Measurements from ENCODE around the gene TMEM50A. TPM values are rescaled to one million over a fixed set of nuclear protein-coding genes. Genes with fewer than 3 reads are reported as not detected.
"Not testable (repeated sequence)": the region's sequence is repeated elsewhere in the genome, so short reads cannot be mapped to it uniquely, and the experiment has no call there.

The TMEM50A gene
- total RNA-seq, 1 donor from 2014 or later = 83.5 TPM

- not testable (repeated sequence) for H3K4me3 Mint-ChIP-seq (ENCODE audit: unreplicated experiment); H3K9me3 Mint-ChIP-seq (ENCODE audit: unreplicated experiment); DNase-seq; H3K36me3 Mint-ChIP-seq (ENCODE audit: unreplicated experiment); H3K4me1 Mint-ChIP-seq (ENCODE audit: low read depth, unreplicated experiment); H3K27ac Mint-ChIP-seq (ENCODE audit: unreplicated experiment); H3K27me3 Mint-ChIP-seq (ENCODE audit: unreplicated experiment)
Measured at GRCh38 chr1:25388691-25389090, 50.6 kb downstream of the TMEM50A start.

DNA sequence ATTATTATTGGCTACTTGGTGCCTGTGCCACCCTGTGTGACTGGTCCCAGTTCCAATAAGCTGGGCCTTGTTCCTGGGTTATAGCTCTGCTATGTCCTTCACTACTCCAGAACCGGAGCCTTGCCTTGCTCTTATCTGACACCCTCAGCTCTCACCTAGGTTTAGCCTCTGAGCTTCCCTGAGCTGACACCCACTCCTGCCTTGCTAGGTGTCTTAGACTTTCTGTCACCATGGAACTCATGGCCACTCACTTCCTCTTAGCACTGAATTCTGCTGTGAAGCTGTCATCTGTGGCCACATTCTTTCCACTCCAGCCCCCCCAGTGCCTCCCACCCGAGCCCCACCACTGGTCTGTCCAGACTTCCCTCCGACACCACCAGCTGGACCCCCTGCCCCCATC lies 51.6 kb downstream of the TMEM50A start:
- not testable (repeated sequence) for H3K4me3 Mint-ChIP-seq (ENCODE audit: unreplicated experiment); DNase-seq; H3K36me3 Mint-ChIP-seq (ENCODE audit: unreplicated experiment); H3K27me3 Mint-ChIP-seq (ENCODE audit: unreplicated experiment); H3K9me3 Mint-ChIP-seq (ENCODE audit: unreplicated experiment); H3K27ac Mint-ChIP-seq (ENCODE audit: unreplicated experiment); H3K4me1 Mint-ChIP-seq (ENCODE audit: low read depth, unreplicated experiment)

DNA sequence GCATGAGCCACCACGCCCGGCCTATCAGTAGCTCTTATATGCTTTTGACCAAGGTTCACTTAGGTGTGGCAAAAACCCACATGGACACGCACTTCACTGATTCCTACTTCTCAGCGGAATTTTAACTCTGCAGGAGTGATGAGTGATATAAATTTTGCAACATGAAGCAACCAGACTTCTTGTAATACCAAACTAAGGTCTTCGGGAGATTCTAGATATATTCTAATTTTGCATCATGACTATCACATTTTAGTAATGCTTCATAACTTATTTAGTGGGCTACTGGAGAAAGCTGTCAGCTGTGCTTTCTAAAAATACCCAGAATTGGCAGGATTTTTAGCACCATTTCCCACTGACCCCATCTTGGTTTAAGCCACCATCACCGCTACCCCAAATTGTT lies 54.7 kb downstream of the TMEM50A start:
- no peaks in the 10 kb centered on the region for H3K27me3 Mint-ChIP-seq (ENCODE audit: unreplicated experiment)
- no peaks in the 10 kb centered on the region for H3K36me3 Mint-ChIP-seq (ENCODE audit: unreplicated experiment)
- no peak for TF ChIP-seq CTCF (IDR thresholded peaks at IDR 0.05; ENCODE audit: partially characterized antibody, unreplicated experiment)
- no peak overlapping the region for H3K4me3 Mint-ChIP-seq (ENCODE audit: unreplicated experiment)
- H3K27ac Mint-ChIP-seq (ENCODE audit: unreplicated experiment) = no peak overlapping the region
- no peak for DNase-seq
- H3K9me3 Mint-ChIP-seq (ENCODE audit: unreplicated experiment) = no peaks in the 10 kb centered on the region
- H3K4me1 Mint-ChIP-seq (ENCODE audit: low read depth, unreplicated experiment) = peaks cover 8% of the 10 kb centered on the region

DNA sequence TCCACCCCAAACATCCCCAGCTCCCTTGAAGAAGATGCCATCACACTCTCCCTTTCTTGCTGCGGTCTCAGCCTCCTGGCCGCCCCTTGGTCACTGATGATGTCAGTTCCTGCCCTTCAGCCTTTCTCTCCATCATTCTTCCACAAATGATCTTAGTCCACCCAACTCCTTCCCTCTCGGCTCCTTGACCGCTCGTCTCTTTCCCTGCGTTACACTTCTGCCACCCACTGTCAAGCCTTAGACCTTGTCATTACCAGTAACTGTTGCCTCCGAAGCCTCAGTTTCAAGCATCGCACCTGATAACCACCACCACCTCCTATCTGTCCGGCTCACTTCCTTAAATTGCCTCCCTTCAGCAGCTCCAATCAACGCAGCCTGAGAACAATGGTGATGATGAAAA lies 59.4 kb downstream of the TMEM50A start:
- H3K27ac Mint-ChIP-seq (ENCODE audit: unreplicated experiment); H3K36me3 Mint-ChIP-seq (ENCODE audit: unreplicated experiment); H3K4me1 Mint-ChIP-seq (ENCODE audit: low read depth, unreplicated experiment); H3K4me3 Mint-ChIP-seq (ENCODE audit: unreplicated experiment); H3K9me3 Mint-ChIP-seq (ENCODE audit: unreplicated experiment); DNase-seq; H3K27me3 Mint-ChIP-seq (ENCODE audit: unreplicated experiment): not testable (repeated sequence)

DNA sequence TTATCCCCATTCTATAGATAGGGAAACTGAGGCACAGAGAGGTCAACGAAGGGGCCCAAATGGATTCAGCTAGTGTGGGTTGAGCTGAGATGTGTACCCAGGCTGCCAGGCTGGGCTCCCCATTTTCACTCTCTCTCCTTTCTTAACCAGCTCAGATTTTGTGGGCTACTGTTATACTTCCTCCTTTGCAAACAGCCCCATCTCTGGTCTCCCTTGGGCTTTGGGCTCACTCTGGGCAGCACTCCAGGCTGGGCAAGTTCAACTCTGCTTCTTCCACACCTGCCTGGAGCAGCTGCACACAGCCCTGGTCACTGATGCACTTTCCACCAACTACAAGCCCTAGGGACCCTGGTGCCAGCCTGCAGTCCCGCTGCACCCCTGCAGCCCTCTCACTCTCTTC lies 59.9 kb downstream of the TMEM50A start:
- H3K9me3 Mint-ChIP-seq (ENCODE audit: unreplicated experiment); H3K4me3 Mint-ChIP-seq (ENCODE audit: unreplicated experiment); DNase-seq; H3K36me3 Mint-ChIP-seq (ENCODE audit: unreplicated experiment); H3K27me3 Mint-ChIP-seq (ENCODE audit: unreplicated experiment); H3K27ac Mint-ChIP-seq (ENCODE audit: unreplicated experiment); H3K4me1 Mint-ChIP-seq (ENCODE audit: low read depth, unreplicated experiment): not testable (repeated sequence)

GRCh38 chr1:25402947-25403803 lies 65.0 kb downstream of the TMEM50A start:
- not testable (repeated sequence) for H3K4me1 Mint-ChIP-seq (ENCODE audit: low read depth, unreplicated experiment); H3K27ac Mint-ChIP-seq (ENCODE audit: unreplicated experiment); H3K9me3 Mint-ChIP-seq (ENCODE audit: unreplicated experiment); H3K36me3 Mint-ChIP-seq (ENCODE audit: unreplicated experiment); DNase-seq; H3K4me3 Mint-ChIP-seq (ENCODE audit: unreplicated experiment); H3K27me3 Mint-ChIP-seq (ENCODE audit: unreplicated experiment)

DNA sequence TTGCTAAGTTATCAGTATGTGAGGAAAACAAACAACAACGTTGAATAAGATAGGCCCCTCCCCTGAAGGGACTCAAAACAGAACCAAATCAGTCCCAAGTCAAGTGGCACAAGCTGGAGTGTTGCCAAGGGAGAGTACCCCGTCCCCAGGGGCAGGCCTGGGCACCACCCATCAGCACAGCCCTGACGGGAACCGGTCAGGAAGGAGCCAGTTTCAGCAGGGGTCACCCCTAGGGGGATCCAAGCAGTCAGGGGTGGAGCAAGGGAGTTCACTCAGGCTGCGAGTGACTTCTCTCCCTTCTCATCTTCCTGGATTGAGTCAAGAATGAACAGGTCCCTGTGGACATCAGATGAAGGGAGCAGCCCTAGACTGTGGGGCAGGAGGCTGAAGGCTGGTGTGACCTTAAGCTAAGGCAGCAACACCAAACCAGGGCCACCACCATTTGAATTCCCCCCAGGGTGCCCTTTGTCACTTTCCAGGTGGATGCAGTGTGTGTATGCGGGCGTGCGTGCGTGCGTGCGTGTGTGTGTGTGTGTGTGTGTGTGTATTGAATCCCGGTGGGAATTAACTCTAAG lies 67.7 kb downstream of the TMEM50A start:
- H3K9me3 Mint-ChIP-seq (ENCODE audit: unreplicated experiment); H3K4me1 Mint-ChIP-seq (ENCODE audit: low read depth, unreplicated experiment); H3K27me3 Mint-ChIP-seq (ENCODE audit: unreplicated experiment); DNase-seq; H3K36me3 Mint-ChIP-seq (ENCODE audit: unreplicated experiment); H3K4me3 Mint-ChIP-seq (ENCODE audit: unreplicated experiment); H3K27ac Mint-ChIP-seq (ENCODE audit: unreplicated experiment): not testable (repeated sequence)

DNA sequence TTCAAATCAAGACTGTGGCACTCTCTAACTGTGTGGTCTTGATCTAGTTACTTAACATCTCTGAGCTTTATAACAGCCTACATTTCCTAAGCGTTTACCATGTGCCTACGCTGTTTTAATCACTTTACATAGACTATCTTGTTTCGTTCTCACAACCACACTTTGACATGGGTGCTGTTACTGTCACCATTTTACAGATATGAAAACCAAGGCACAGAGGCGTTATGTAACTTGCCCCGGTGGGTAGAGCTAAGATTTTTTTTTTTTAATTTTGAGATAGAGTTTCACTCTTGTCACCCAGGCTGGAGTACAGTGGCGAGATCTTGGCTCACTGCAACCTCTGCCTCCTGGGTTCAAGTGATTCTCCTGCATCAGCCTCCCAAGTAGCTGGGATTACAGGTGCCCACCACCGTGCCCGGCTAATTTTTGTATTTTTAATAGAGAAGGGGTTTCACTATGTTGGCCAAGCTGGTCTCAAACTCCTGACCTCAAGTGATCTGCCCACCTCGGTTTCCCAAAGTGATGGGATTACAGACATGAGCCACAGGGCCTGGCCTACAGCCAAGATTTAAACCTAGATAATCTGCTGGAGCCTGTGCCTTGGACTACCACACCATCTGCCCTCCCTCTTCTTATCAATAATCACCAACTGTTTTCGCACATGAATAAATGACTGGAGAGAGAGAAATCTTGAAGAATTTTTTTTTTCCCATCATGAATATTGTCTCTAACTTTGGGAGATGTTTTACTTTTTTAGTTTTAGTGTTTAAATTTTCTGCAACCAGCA lies 71.7 kb downstream of the TMEM50A start:
- not testable (repeated sequence) for DNase-seq; H3K27me3 Mint-ChIP-seq (ENCODE audit: unreplicated experiment); H3K27ac Mint-ChIP-seq (ENCODE audit: unreplicated experiment); H3K4me3 Mint-ChIP-seq (ENCODE audit: unreplicated experiment); H3K4me1 Mint-ChIP-seq (ENCODE audit: low read depth, unreplicated experiment); H3K36me3 Mint-ChIP-seq (ENCODE audit: unreplicated experiment); H3K9me3 Mint-ChIP-seq (ENCODE audit: unreplicated experiment)

Other genes starting within 250 kb of the TMEM50A start
- 32.6 TPM for gene SYF2, start 105.8 kb upstream of the TMEM50A start, total RNA-seq (ENCODE audit: unreplicated experiment)
- 83.4 TPM for gene RSRP1, start 90.9 kb upstream of the TMEM50A start, total RNA-seq (ENCODE audit: unreplicated experiment)
- gene RHD, start 65.8 kb upstream of the TMEM50A start, total RNA-seq (ENCODE audit: unreplicated experiment) = not detected
- gene RHCE, start 82.5 kb downstream of the TMEM50A start, total RNA-seq (ENCODE audit: unreplicated experiment) = 1.2 TPM
- gene MACO1, start 92.6 kb downstream of the TMEM50A start, total RNA-seq (ENCODE audit: unreplicated experiment) = 85.4 TPM
- 2.4 TPM for gene LDLRAP1, start 205.3 kb downstream of the TMEM50A start, total RNA-seq (ENCODE audit: unreplicated experiment)